Measurements from ENCODE around the gene C1orf174.

Gene C1orf174

DNA sequence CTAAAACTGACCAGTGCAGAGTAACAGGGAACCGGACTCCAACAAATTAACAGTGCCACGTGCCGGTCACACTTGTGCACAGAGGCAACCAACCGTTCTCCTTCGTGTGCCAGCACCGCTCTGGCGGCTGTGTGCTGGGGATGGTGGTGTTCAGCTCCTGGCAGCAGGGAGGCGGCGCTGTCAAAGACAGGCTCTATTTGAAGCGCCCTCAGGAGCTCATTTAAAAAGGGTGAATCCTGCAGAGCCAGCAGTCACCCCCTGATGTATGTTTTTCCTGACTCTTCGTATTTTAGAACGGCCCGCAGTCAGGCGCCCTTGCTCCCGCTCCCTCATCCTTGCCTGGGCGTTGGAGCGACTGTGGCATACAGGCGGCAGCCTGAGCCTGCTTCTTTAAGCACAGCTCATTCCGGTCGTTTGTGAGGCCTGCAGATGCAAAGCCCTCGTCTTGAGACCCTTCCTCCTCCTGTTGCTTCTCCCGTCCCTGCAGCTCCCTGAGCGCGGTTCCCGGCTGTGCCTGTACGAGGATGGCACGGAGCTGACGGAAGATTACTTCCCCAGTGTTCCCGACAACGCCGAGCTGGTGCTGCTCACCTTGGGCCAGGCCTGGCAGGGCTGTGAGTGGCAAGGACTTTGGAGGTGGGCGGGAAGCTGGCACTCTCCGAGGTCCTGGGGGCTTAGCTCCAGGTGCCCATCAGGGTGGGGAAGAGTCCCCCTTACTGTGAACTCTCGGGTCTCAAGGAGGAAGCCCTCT, 41.7 kb downstream of the C1orf174 start:
- H3K79me1 ChIP-seq (ENCODE audit: low read depth, low read length): no peaks in the 10 kb centered on the region
- H3K4me3 ChIP-seq (ENCODE audit: low read length in 2 of 2): peak overlapping the region in 1 of 2 donors; percentile 71
- H2BK15ac ChIP-seq (ENCODE audit: low read length): no peak overlapping the region
- no peak overlapping the region for H3K27ac ChIP-seq (replicated peaks; ENCODE audit: low read length)
- H2BK5ac ChIP-seq (ENCODE audit: low read length): peak overlapping the region; percentile 46
- H3K27me3 ChIP-seq (ENCODE audit: control insufficient read depth in 3 of 3, insufficient read depth in 3 of 3, low read depth in 1 of 3, low read length in 3 of 3): peaks cover 0 to 5% (median 0%) of the 10 kb centered on the region in 3 experiments
- peaks cover 6% of the 10 kb centered on the region in 2 donors for H3K4me1 ChIP-seq (ENCODE audit: control insufficient read depth in 2 of 2, insufficient read depth in 1 of 2, low read depth in 1 of 2, low read length in 2 of 2)
- no peak overlapping the region for H4K91ac ChIP-seq (ENCODE audit: low read depth, low read length, poor library complexity)
- no peak overlapping the region for H4K8ac ChIP-seq (ENCODE audit: low read depth, low read length)
- no peaks in the 10 kb centered on the region for H3K9me3 ChIP-seq (replicated peaks in 1 of 2; ENCODE audit: control insufficient read depth in 2 of 2, insufficient read depth in 1 of 2, low read depth in 1 of 2, low read length in 2 of 2)
- H2BK12ac ChIP-seq (ENCODE audit: low read length): no peak overlapping the region
- no peak overlapping the region for H3K14ac ChIP-seq (ENCODE audit: low read length)
- peak overlapping the region; percentile 81 for H3K4me2 ChIP-seq (ENCODE audit: insufficient read depth, low read length, poor library complexity, severe bottlenecking)
- H3K18ac ChIP-seq (ENCODE audit: low read length): no peak overlapping the region
- H2AK5ac ChIP-seq (ENCODE audit: low read depth, low read length): peak overlapping the region; percentile 65
- no peak overlapping the region for H3K4ac ChIP-seq (ENCODE audit: low read length)
- H3K36me3 ChIP-seq (replicated peaks in 1 of 2; ENCODE audit: control insufficient read depth in 2 of 2, insufficient read depth in 2 of 2, low read length in 2 of 2): no peaks in the 10 kb centered on the region
- peak overlapping the region; percentile 97 for H2AFZ ChIP-seq (ENCODE audit: low read length)
- H2BK120ac ChIP-seq (ENCODE audit: low read depth, low read length): no peak overlapping the region
- no CpG with 5 or more reads among the region's 34 CpGs for WGBS, 2 donors (ENCODE audit: extremely low coverage in 2 of 2, insufficient read length in 2 of 2, insufficient replicate concordance in 1 of 2)
- DNase-seq (ENCODE audit: low spot score): no peak
- H3K9ac ChIP-seq (ENCODE audit: low read depth, low read length, poor library complexity): peak overlapping the region; percentile 37
- no peak overlapping the region for H3K23ac ChIP-seq (ENCODE audit: low read depth, low read length, poor library complexity)

DNA sequence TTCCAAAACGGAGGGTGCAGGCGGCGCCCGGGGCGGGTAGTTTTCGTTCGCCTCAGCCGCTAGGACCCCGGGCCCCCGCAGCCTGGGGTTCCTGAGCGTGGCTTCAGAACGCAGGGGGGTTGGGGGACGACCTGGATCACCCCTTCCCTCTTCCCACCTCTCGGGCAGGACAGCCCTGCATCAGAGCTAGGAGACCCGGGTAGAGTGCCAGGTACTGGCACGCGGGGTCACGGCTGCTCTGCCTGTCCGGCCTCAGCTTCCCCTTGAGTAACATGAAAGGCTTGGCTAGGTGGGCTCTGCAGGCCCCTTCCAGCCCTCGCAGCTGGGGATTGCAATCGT, 42.3 kb downstream of the C1orf174 start:
- H3K4me1 ChIP-seq (ENCODE audit: control insufficient read depth in 2 of 2, insufficient read depth in 1 of 2, low read depth in 1 of 2, low read length in 2 of 2): peaks cover 6% of the 10 kb centered on the region in 2 donors
- peak overlapping the region; percentile 80 for H3K18ac ChIP-seq (ENCODE audit: low read length)
- peak overlapping the region; percentile 46 for H2BK5ac ChIP-seq (ENCODE audit: low read length)
- H3K9ac ChIP-seq (ENCODE audit: low read depth, low read length, poor library complexity): peak overlapping the region; percentile 88
- peak overlapping the region; percentile 97 for H2AFZ ChIP-seq (ENCODE audit: low read length)
- H3K36me3 ChIP-seq (replicated peaks in 1 of 2; ENCODE audit: control insufficient read depth in 2 of 2, insufficient read depth in 2 of 2, low read length in 2 of 2): no peaks in the 10 kb centered on the region
- no peak overlapping the region for H4K91ac ChIP-seq (ENCODE audit: low read depth, low read length, poor library complexity)
- H3K14ac ChIP-seq (ENCODE audit: low read length): no peak overlapping the region
- peaks cover 0 to 5% (median 0%) of the 10 kb centered on the region in 3 experiments for H3K27me3 ChIP-seq (ENCODE audit: control insufficient read depth in 3 of 3, insufficient read depth in 3 of 3, low read depth in 1 of 3, low read length in 3 of 3)
- no peaks in the 10 kb centered on the region for H3K79me1 ChIP-seq (ENCODE audit: low read depth, low read length)
- H4K8ac ChIP-seq (ENCODE audit: low read depth, low read length): no peak overlapping the region
- no peaks in the 10 kb centered on the region for H3K9me3 ChIP-seq (replicated peaks in 1 of 2; ENCODE audit: control insufficient read depth in 2 of 2, insufficient read depth in 1 of 2, low read depth in 1 of 2, low read length in 2 of 2)
- H2BK120ac ChIP-seq (ENCODE audit: low read depth, low read length): no peak overlapping the region
- H3K27ac ChIP-seq (replicated peaks; ENCODE audit: low read length): no peak overlapping the region
- no CpG with 5 or more reads among the region's 21 CpGs for WGBS, 2 donors (ENCODE audit: extremely low coverage in 2 of 2, insufficient read length in 2 of 2, insufficient replicate concordance in 1 of 2)
- no peak overlapping the region for H2BK15ac ChIP-seq (ENCODE audit: low read length)
- DNase-seq (ENCODE audit: low spot score): no peak
- peak overlapping the region; percentile 81 for H3K4me2 ChIP-seq (ENCODE audit: insufficient read depth, low read length, poor library complexity, severe bottlenecking)
- peak overlapping the region; percentile 65 for H2AK5ac ChIP-seq (ENCODE audit: low read depth, low read length)
- peak overlapping the region; percentile 71 to 84 for H3K4me3 ChIP-seq (ENCODE audit: low read length in 2 of 2)
- H2BK12ac ChIP-seq (ENCODE audit: low read length): no peak overlapping the region
- H3K23ac ChIP-seq (ENCODE audit: low read depth, low read length, poor library complexity): peak overlapping the region; percentile 95
- H3K4ac ChIP-seq (ENCODE audit: low read length): no peak overlapping the region

DNA sequence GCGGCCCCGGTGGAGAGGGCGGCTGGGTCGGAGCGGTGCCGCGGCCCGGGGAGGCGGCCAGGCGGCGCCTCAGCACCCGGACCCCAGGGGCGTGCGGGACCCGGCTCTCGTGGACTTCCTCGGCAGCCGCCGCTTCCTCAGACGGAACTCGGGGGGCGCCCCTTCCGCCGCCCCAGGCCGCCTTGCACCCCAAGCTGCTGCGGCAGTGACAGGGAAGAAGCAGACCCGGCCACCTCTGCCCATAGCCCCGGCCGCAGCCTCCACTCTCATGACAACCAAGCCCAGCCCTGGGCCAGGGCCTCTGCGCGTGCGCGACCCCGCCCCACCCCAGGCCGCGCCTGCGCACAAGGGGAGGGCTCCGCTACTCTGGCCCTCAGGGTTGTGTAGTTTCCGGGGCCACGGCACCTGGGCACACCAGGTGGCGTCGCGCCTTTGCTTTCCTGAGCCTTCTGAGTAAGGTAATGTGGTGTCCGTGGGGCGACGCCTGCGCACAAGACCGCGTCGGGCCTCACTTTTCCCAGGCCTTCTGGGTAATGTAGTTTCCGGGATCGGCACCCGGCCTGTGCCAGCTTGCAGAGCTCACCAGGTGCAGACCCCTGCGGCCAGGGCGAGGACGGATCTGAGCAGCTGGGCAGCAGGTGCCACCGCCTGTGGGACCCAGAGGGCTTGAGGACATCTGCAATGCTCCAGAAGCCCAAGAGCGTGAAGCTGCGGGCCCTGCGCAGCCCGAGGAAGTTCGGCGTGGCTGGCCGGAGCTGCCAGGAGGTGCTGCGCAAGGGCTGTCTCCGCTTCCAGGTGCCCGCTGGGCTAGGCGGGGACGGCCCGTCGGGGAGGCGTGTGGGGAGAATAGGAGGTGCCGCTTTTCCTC, 42.9 kb downstream of the C1orf174 start, which contains the start of the genes CEP104 and DFFB:
Gene CEP104 (minus strand): TSS at position 289 of the 868 bp plus-strand sequence. CDS start 4,804 bp downstream, outside the sequence.
Gene DFFB (plus strand): TSS at position 554 of the 868 bp plus-strand sequence. CDS start 128 bp downstream, at position 682.
- Histone ChIP-seq H3K27me3 (ENCODE audit: control insufficient read depth in 3 of 3, insufficient read depth in 3 of 3, low read depth in 1 of 3, low read length in 3 of 3) (peaks cover 0 to 5% (median 0%) of the 10 kb centered on the region in 3 experiments), H3K79me1 (ENCODE audit: low read depth, low read length) (no peaks in the 10 kb centered on the region), H4K8ac (ENCODE audit: low read depth, low read length) (no peak within 1 kb of the TSS), H3K18ac (ENCODE audit: low read length) (peak within 1 kb of the TSS; percentile 90), H3K14ac (ENCODE audit: low read length) (peak within 1 kb of the TSS; percentile 12), H3K9me3 (replicated peaks in 1 of 2; ENCODE audit: control insufficient read depth in 2 of 2, insufficient read depth in 1 of 2, low read depth in 1 of 2, low read length in 2 of 2) (no peaks in the 10 kb centered on the region), H3K23ac (ENCODE audit: low read depth, low read length, poor library complexity) (peak within 1 kb of the TSS; percentile 95), H4K91ac (ENCODE audit: low read depth, low read length, poor library complexity) (no peak within 1 kb of the TSS), H3K9ac (ENCODE audit: low read depth, low read length, poor library complexity) (peak within 1 kb of the TSS; percentile 92), H3K4me2 (ENCODE audit: insufficient read depth, low read length, poor library complexity, severe bottlenecking) (peak within 1 kb of the TSS; percentile 94), H2BK12ac (ENCODE audit: low read length) (no peak within 1 kb of the TSS), H3K36me3 (replicated peaks in 1 of 2; ENCODE audit: control insufficient read depth in 2 of 2, insufficient read depth in 2 of 2, low read length in 2 of 2) (no peaks in the 10 kb centered on the region), H2AFZ (ENCODE audit: low read length) (peak within 1 kb of the TSS; percentile 97), H3K27ac (replicated peaks; ENCODE audit: low read length) (no peak within 1 kb of the TSS), H3K4me3 (ENCODE audit: low read length in 2 of 2) (peak within 1 kb of the TSS; percentile 71 to 84), H2AK5ac (ENCODE audit: low read depth, low read length) (peak within 1 kb of the TSS; percentile 65), H3K4me1 (ENCODE audit: control insufficient read depth in 2 of 2, insufficient read depth in 1 of 2, low read depth in 1 of 2, low read length in 2 of 2) (peaks cover 6% of the 10 kb centered on the region in 2 donors), H3K4ac (ENCODE audit: low read length) (no peak within 1 kb of the TSS), H2BK120ac (ENCODE audit: low read depth, low read length) (no peak within 1 kb of the TSS), H2BK15ac (ENCODE audit: low read length) (no peak within 1 kb of the TSS), H2BK5ac (ENCODE audit: low read length) (peak within 1 kb of the TSS; percentile 46)
- no CpG with 5 or more reads among the region's 73 CpGs for WGBS, 2 donors (ENCODE audit: extremely low coverage in 2 of 2, insufficient read length in 2 of 2, insufficient replicate concordance in 1 of 2)
- peak; percentile 91 for DNase-seq (ENCODE audit: low spot score)
